DMS153 treated with DMSO at 0.1 percent for 48 hours (cell line): ENCODE data around the gene ARFGEF2.
"Not testable (repeated sequence)": the region's sequence is repeated elsewhere in the genome, so short reads cannot be mapped to it uniquely, and the experiment has no call there.

ENCODE experiments used
- DNase-seq: peaks from one replicate; lab custom pipeline; 2025; ENCODE audit not compliant: unreplicated experiment; lab: John Stamatoyannopoulos, UW

ARFGEF2 gene

GRCh38 chr20:49046087-49046900, 124.8 kb downstream of the ARFGEF2 start, which contains the start of gene CSE1L:
Gene CSE1L, plus strand, starts transcription at chr20:49046312. Its CDS starts 12,152 bp downstream, at chr20:49058464.
- DNase-seq, result peak; percentile 81

GRCh38 chr20:49052334-49052733, 130.8 kb downstream of the ARFGEF2 start:
- DNase-seq, result no peak

GRCh38 chr20:49054056-49054643, 132.6 kb downstream of the ARFGEF2 start:
- no peak for DNase-seq

GRCh38 chr20:49063279-49063678, 141.8 kb downstream of the ARFGEF2 start:
- DNase-seq, result no peak

GRCh38 chr20:49074521-49074920, 153.0 kb downstream of the ARFGEF2 start:
- DNase-seq, result no peak

- DNase-seq, result no peak
Measured at GRCh38 chr20:49078310-49078709, 156.8 kb downstream of the ARFGEF2 start.

- not testable (repeated sequence) for DNase-seq
Measured at GRCh38 chr20:49082295-49082694, 160.8 kb downstream of the ARFGEF2 start.
